Stomach smooth muscle (tissue), 2 donors: ENCODE data around the gene TRAF2.
"Not testable (repeated sequence)": the region's sequence is repeated elsewhere in the genome, so short reads cannot be mapped to it uniquely, and the experiment has no call there.

Source experiments
- H3K27ac ChIP-seq: one replicate; pipeline ENCODE4 v1.7.0; 2013; ENCODE audit warnings: mild to moderate bottlenecking, low read length, inconsistent platforms
- H3K27me3 ChIP-seq, 2 donors: one replicate each; pipeline ENCODE4 v1.7.0; 2013; ENCODE audit warnings: low read length in 2 of 2; ENCODE audit not compliant: insufficient read depth in 2 of 2, control insufficient read depth in 1 of 2
- H3K36me3 ChIP-seq, 2 donors: one replicate each; pipeline ENCODE4 v1.7.0; 2013; ENCODE audit warnings: low read length in 2 of 2; ENCODE audit not compliant: control insufficient read depth in 2 of 2, insufficient read depth in 2 of 2
- H3K4me1 ChIP-seq: one replicate; pipeline ENCODE4 v1.7.0; 2013; ENCODE audit warnings: low read length; ENCODE audit not compliant: control insufficient read depth, insufficient read depth
- H3K4me3 ChIP-seq, 2 donors: one replicate each; pipeline ENCODE4 v1.7.0; 2013; ENCODE audit warnings: low read length in 2 of 2
- H3K9ac ChIP-seq, 2 donors: one replicate each; pipeline ENCODE4 v1.7.0; 2013; ENCODE audit warnings: low read length in 2 of 2, mild to moderate bottlenecking in 1 of 2
- H3K9me3 ChIP-seq, 2 donors: one replicate each; pipeline ENCODE4 v1.7.0; 2013; ENCODE audit warnings: low read length in 2 of 2; ENCODE audit not compliant: control insufficient read depth in 2 of 2
- donor health status: healthy.
- donor health status: Pancreatic carcinoma.

Gene TRAF2

DNA sequence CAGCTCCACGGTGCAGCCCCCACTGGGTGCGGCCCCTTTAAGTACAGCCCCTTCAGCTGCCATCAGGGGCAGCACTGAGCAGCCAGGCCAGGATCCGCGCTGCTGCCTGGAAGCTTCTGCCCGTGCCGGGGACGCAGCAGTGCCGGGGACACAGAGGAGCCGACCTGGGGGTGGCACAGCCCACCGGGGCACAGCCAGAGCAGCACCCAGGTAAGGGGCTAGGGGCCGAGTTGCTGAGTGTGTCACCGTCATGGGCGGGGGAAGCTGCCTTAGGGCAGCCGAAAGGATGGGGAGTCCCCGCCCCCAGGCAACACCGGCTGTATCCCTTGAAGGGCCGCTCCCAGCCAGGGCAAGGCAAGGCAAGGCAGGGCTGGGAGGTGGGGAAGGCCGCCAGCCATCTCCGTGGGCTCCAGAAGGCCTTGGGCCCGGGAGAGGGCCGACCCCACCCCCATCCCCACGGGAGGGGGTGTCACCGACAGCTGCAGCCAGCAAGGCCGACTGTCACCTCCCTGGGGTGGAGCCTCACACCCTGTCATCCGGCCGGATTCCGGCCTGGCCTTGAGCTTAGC lies 43.9 kb upstream of the TRAF2 start, which contains the start of gene AJM1:
AJM1 (plus strand) TSS at position 99 of the 569 bp plus-strand sequence. CDS start 1,937 bp downstream, outside the sequence.
- Histone ChIP-seq H3K27me3 (peaks cover 9 to 33% of the 10 kb centered on the region in 2 donors), H3K9ac (peak within 1 kb of the TSS in 1 of 2 donors; percentile 32), H3K4me1 (peaks cover 45% of the 10 kb centered on the region), H3K4me3 (peak within 1 kb of the TSS; percentile 62 to 77)
- H3K36me3 ChIP-seq, H3K27ac ChIP-seq, H3K9me3 ChIP-seq: not testable (repeated sequence)

DNA sequence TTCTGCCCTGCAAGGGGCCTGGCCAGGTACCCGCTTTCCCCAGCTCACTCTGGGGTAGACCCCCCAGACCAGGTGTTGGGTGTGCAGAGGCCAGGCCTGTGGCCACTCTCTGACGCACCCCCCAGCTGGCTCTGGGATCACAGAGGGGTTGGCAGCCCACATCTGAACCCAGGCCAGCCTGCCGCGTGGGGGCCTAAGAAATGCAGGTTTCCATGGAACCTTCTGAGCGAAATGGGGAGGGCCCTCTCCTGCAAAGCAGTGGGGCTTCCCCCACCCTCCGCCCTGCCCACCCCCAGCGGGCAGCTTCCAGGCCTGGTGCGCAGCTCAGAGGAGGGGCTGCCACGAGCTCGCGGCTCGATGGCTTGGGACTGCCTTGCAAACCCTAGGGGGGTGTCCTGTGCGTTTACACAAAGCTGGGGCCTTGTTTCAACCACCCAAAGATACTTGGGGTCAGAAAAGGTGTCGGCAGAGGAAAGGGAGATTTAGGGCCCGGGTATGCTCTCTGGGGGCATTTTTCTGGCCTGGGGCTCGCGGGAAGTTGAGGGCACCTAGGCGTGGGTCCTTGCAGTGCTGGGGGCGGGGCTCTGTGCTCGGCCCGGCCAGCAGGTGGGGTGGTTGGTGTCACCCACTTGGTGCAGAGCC lies 43.0 kb upstream of the TRAF2 start:
- H3K36me3 ChIP-seq, H3K27ac ChIP-seq, H3K9me3 ChIP-seq, H3K9ac ChIP-seq, H3K4me3 ChIP-seq: not testable (repeated sequence)
- Histone ChIP-seq H3K27me3 (peaks cover 12 to 41% of the 10 kb centered on the region in 2 donors), H3K4me1 (peaks cover 53% of the 10 kb centered on the region)

DNA sequence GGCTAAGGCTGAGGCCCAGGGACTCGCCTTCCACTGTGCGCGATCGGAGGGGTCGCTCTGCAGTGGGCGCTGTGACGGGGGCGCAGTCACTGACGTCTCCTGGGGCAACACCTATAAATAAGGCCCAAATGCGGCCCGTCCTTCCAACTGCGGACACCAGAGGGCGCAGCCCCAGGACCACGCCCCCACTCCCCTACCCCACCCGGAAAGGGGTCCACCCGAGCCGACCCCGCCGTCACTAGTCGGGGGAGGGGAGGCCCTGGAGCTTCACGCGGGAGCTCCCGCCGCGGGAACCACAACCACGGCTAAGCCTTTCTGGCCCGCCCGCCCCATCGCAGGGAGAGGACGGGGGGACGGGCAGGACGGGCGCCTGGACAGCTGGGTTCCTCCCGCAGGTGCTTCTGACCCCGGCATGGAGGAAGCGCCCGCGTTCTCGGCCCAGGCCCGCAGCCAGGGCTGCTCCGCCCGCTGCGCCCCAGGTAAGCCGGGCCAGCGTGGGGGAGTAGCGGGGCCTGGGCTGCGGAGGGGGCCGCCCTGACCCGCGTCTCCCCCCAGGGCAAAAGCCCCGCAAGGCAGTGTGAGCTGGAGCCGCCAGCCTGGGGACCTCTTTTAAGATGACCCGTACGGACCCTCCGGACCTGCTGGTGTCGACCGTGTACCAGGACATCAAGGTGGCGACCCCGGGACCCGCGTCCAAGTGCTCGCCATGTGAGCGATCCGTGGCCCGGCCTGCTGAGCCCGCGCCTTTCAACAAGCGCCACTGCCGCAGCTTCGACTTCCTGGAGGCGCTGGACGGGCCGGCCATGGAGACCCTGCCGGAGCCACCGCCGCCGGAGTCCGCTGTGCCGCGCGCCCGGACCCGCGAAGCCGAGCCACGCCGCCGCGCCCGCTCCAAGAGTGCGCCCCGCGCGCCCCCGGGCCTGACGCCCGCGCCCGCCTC lies 42.2 kb upstream of the TRAF2 start:
- Histone ChIP-seq H3K4me1 (peaks cover 56% of the 10 kb centered on the region), H3K27me3 (peaks cover 12 to 41% of the 10 kb centered on the region in 2 donors)
- not testable (repeated sequence) for H3K36me3 ChIP-seq, H3K9ac ChIP-seq, H3K4me3 ChIP-seq, H3K9me3 ChIP-seq, H3K27ac ChIP-seq

DNA sequence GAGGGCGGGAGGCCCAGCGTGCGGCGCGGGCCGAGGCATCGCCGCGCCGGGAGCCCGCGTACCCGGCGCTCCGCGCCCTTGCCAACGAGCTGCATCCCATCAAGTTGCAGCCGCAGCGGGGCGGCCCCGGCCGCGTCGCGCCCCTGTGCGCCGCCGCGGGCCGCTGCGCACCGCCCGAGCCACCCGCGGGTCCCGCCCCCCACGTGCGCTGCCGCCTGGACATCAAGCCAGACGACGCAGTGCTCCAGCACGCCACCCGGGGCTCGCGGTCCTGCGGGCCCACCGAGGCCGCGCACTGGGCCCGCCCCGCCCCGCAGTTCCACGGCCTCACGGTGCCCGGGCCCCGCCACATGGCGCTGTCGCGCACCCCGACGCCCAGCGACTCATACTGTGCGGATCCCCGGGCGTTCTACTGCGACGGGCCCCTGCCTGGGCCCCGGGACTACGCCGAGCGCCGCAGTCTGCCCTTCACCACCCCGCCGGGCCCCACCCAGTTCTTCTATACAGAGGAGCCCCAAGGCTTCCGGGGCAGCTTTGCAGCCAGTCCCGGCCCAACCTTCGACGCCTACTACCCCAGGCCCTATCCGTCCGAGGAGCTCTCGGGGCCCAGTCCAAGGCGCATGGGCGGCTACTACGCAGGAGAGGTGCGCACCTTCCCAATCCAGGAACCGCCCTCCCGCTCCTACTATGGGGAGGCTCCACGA lies 41.4 kb upstream of the TRAF2 start:
- Histone ChIP-seq H3K36me3 (no peaks in the 10 kb centered on the region), H3K27ac (no peak overlapping the region), H3K4me3 (no peak overlapping the region), H3K27me3 (peaks cover 12 to 41% of the 10 kb centered on the region in 2 donors), H3K4me1 (peaks cover 60% of the 10 kb centered on the region), H3K9ac (no peak overlapping the region), H3K9me3 (no peaks in the 10 kb centered on the region)

GRCh38 chr9:136845465-136846260 lies 40.7 kb upstream of the TRAF2 start:
- no peaks in the 10 kb centered on the region for H3K9me3 ChIP-seq
- H3K36me3 ChIP-seq: no peaks in the 10 kb centered on the region
- H3K9ac ChIP-seq: no peak overlapping the region
- H3K27ac ChIP-seq: no peak overlapping the region
- peaks cover 12 to 41% of the 10 kb centered on the region in 2 donors for H3K27me3 ChIP-seq
- peaks cover 68% of the 10 kb centered on the region for H3K4me1 ChIP-seq
- no peak overlapping the region for H3K4me3 ChIP-seq

GRCh38 chr9:136846376-136847087 lies 39.8 kb upstream of the TRAF2 start:
- no peak overlapping the region for H3K9ac ChIP-seq
- H3K4me3 ChIP-seq: peak overlapping the region in 1 of 2 donors; percentile 35
- H3K36me3 ChIP-seq: peaks cover 0 to 3% of the 10 kb centered on the region in 2 donors
- peaks cover 12 to 41% of the 10 kb centered on the region in 2 donors for H3K27me3 ChIP-seq
- no peak overlapping the region for H3K27ac ChIP-seq
- peaks cover 63% of the 10 kb centered on the region for H3K4me1 ChIP-seq
- no peaks in the 10 kb centered on the region for H3K9me3 ChIP-seq

DNA sequence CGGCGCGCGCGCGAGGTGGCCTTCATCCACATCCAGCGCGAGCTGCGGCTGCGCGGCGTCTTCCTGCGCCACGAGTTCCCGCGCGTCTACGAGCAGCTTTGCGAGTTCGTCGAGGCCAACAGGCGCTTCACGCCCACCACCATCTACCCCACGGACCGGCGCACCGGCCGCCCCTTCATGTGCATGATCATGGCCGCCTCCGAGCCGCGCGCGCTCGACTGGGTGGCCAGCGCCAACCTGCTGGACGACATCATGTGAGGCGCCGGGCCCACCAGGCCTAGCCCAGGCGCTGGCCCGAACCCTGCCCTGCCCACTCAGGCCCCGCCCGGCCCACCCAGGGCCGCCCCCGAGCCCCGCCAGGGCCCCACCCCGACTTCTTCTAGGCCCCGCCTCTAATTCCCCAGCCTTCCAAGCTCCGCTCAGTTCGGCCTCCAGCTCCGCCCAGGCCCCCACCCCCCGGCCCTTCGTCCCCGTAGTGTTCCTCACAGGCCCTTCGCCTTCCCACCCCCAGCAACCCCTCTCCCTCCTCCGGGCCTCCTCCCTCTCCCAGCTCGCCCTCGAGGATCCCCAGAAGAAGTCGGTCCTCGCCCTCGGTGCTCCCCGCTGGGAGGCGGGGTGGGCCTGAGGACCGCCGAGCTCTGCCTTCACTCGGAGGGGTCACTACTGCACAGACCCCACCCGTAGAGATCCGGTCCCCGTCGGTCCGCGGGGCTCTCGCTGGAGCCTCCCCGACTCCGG lies 39.1 kb upstream of the TRAF2 start:
- Histone ChIP-seq H3K4me3 (peak overlapping the region; percentile 76 to 92), H3K36me3 (peaks cover 0 to 4% of the 10 kb centered on the region in 2 donors), H3K27me3 (peaks cover 12 to 41% of the 10 kb centered on the region in 2 donors), H3K4me1 (peaks cover 56% of the 10 kb centered on the region), H3K27ac (no peak overlapping the region), H3K9ac (no peak overlapping the region), H3K9me3 (no peaks in the 10 kb centered on the region)

GRCh38 chr9:136847826-136848392 lies 38.4 kb upstream of the TRAF2 start:
- Histone ChIP-seq H3K4me3 (peak overlapping the region; percentile 76 to 92), H3K9me3 (no peaks in the 10 kb centered on the region), H3K36me3 (peaks cover 0 to 4% of the 10 kb centered on the region in 2 donors), H3K27me3 (peaks cover 12 to 41% of the 10 kb centered on the region in 2 donors), H3K27ac (no peak overlapping the region), H3K9ac (peak overlapping the region; percentile 62 to 64), H3K4me1 (peaks cover 51% of the 10 kb centered on the region)
